GM18502 (cell line): ENCODE results near the gene TRPC3.

ENCODE experiments used
- ATAC-seq: cut with Tn5 transposase; IDR thresholded peaks from one replicate; pipeline ENCODE4 v1.9.1; 2021; ENCODE audit warnings: mild to moderate bottlenecking; ENCODE audit not compliant: unreplicated experiment, poor library complexity

TRPC3 gene

GRCh38 chr4:121951521-121952110, at the start of gene TRPC3:
Gene TRPC3, minus strand, starts transcription at chr4:121952060. Its CDS starts 380 bp downstream, at chr4:121951680.
- peak; percentile 41 for ATAC-seq

GRCh38 chr4:122000849-122001248, 49.0 kb upstream of the TRPC3 start:
- no peak for ATAC-seq

DNA sequence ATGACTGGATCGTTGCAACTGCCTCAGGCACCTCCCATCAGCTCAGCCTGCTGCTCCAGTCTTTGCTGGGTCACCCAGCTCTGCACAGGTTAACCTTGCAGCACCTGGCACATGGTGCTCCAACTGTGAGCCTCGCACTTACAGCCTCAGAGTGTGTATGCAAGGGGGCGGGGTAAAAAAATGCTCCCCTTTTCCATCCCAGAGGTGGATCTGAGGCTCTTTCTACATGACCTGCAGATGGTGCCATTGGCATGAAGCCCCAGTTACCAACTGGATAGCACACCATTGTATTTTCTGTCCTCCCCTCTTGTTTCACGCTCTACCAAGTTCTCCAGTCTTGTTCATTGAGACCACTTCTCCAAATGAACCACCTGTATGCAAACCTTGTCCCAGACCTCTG, 46.2 kb upstream of the TRPC3 start:
- ATAC-seq, result no peak

DNA sequence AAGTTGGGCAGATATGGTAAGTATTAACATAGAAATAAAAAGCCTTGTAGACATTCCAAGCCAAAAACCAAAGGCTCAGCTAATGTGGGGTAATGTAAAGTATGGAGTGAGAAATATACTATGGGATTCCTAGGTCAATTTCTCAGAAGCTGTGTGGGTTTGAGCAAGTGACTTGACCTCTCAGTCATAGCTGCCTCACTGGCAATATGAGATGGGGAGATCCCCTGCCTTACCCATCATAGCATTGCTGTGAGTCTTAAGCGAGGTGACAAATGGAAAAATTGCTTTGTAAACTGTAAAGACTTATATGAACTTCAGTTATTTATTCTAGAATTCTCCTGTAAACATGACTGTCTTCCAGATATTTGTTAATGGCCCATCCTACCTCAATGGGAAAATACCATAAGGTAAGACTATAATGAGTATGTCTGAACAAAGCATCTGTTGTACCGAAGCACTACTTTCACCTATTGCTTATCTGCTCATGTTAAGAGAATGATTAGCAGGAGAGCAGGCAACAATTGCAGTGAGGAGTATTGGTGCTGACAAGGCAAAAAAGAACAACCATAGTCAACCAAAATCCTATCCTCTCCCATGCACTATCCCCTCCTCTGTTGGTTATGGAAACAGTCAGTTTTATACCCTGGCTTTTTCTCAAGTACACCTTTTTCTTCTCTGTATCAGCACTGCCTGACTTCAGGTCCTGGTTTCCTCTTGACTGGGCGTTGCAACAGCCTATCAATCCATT, 44.1 kb upstream of the TRPC3 start:
- ATAC-seq, result no peak

DNA sequence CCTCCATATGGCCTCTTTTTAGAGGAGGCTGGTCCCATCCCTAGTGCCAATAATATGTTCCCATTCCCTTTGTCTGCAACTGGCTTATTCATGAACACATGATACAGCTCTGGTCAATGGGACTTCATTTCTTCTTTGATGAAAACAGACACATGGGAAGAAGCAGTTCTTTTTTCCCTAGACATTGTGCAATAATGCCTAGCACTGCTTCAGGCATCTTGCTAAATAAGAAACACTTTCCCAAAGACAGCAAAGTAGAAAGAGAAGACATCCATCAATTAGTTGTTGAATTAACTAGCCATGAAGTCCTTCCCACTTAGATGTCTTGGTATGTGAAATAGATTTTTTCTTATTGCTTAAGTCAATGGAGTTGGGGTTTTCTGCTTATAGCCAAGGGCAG, 40.1 kb upstream of the TRPC3 start:
- no peak for ATAC-seq

GRCh38 chr4:121990489-121990888, 38.6 kb upstream of the TRPC3 start:
- no peak for ATAC-seq

DNA sequence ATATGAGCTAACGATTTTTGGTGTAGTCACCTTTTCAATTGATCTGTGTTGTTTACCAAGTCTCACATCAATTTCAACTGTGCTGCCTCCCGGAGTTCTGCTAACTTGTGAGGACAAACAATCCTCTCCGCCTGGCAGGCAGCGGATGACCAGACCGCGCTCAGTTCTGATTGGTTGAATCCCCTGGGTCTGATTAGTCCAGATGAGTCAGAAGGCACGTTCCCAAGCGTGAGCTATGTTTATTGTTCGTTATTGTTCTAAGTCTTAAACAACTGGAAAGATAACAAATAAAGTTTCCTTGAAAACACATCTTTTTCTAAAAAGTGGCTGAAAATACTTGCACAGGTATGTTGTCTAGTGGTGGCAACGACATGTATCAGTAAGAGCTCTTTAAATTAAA, 37.9 kb upstream of the TRPC3 start:
- ATAC-seq, result no peak

DNA sequence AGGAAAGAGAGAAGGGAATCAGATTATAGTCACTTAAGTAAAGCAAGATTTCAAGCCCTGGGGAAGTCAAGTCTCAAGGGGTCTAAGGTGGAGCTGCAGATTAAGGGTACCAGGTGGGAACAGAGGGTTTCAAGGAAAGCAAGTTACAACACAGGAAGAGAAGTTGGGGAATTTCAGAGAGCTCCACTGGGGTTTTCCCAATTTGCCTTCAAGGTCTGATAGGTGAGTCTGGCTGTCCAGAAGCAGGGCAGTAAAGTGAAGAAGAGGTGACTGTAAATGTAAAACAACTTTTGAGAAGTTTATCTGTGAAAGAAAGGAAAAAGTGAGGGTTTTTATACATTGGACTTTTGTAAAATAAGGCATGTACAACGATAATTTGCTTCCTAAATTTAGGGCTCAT, 37.1 kb upstream of the TRPC3 start:
- ATAC-seq, result no peak

DNA sequence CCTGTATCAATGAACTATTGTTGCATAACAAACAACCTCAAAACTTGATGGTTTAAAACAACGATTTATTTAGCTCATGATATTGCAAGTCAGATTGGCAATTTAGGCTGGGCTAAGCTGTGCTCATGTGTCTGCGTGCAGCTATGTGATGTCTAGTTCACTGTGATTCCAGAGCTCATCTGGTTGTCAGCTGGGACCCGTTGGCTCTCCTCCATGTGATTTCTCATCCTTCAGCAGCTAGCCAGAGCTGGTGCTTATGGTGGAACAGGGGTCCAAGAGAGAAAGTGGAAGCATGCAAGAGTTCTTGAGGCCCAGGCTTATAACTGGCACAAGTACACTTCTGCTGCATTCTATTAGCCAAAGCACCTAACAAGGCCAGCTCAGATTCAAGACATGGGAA, 28.8 kb upstream of the TRPC3 start:
- ATAC-seq, result no peak

- ATAC-seq, result peak; percentile 64
Observed at GRCh38 chr4:121978172-121978516, 26.3 kb upstream of the TRPC3 start.

GRCh38 chr4:121977251-121978171, 25.7 kb upstream of the TRPC3 start:
- peak; percentile 98 for ATAC-seq

DNA sequence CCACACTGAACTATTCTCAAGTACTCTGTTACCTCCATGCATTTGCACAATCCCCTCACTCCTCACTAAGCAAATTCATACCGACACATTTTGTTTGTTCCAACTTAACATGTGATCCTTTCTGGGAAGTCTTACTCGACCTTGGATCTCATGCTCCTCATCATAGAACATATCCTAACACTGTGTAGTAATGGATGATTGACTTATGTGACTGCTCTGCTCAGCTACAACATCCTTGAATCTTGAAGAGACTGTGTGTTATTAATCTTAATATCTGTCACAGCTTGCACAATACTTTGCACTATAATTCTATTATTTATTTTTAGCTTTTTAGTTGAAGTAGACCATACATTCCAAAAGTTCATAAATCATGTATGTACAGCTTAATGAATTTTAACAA, 23.9 kb upstream of the TRPC3 start:
- ATAC-seq, result no peak

GRCh38 chr4:121973816-121974215, 22.0 kb upstream of the TRPC3 start:
- ATAC-seq, result no peak

DNA sequence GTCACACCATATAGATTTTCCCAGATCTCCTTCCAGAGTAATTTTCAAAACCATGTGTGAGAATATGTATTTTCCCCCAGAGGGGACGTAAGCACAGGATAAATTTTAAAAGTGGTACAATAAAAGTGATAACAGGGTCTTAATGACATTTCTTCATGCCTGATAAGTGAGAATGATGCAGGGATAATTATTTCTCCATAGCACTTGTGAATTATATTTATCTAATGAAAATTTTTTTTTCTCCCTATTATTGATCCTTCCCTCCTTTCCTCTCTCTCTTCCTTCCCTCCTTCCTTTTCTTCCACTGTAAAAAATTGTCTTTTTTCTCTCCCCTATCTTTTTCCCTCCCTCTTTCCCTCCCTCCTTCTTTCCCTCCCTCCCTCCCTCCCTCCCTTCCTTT, 17.0 kb upstream of the TRPC3 start:
- ATAC-seq, result no peak

DNA sequence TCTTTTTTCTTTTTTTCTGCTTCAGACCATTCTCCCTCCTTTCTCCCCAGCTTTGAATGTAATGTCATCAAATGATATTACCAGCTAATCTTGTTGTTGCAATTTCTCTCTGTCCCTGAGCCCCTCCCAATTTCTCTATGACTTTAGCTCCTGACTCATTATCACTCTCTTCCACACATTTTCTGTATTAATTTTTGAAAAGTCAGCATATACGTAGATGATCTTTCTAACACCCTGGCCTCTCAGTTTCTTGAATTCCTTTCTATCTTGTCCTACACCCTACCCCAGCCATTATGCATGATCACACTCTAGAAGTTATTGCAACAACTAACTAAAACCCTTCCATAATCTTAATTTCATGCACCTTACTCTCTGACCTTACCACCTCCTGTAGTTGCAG, 13.1 kb upstream of the TRPC3 start:
- ATAC-seq, result no peak

- ATAC-seq, result no peak
Observed at GRCh38 chr4:121960818-121961217, 9.0 kb upstream of the TRPC3 start.

DNA sequence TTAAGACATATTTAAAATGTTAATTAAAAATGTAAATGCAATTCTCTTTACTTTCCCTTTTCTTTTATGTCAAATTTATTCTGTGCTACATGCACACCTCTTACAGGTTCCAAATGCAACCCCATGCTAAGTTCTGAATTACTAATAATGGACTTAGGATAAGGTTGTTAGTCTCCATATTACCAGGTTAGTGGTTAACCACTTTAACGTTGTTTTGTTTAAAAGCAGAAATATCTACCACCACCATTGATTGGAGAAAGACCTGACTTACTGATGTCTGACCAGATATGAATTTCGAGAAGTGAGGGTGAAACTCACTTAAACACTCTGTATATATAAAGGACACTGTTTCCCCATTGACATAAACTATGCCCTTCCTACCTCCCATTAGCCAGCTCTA, 6.9 kb upstream of the TRPC3 start:
- no peak for ATAC-seq

GRCh38 chr4:121957266-121957665, 5.4 kb upstream of the TRPC3 start:
- no peak for ATAC-seq

DNA sequence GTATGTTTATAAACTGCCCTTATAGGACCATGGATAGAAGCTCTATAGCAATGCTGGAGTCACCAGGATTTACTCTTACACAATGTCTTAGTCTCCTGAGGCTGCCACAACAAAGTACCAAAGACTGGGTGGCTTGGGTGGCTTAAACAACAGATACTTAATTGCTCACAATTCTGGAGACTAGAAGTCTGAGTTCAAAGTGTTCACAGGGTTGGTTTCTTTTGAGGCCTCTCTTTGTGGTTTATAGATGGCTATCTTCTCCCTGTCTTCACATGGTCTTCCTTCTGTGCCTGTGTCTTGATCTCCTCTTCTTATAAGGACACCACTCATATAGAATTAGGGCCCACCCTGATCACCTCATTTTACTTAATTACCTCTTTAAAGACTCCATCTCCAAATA, 2.0 kb upstream of the TRPC3 start:
- ATAC-seq, result no peak

DNA sequence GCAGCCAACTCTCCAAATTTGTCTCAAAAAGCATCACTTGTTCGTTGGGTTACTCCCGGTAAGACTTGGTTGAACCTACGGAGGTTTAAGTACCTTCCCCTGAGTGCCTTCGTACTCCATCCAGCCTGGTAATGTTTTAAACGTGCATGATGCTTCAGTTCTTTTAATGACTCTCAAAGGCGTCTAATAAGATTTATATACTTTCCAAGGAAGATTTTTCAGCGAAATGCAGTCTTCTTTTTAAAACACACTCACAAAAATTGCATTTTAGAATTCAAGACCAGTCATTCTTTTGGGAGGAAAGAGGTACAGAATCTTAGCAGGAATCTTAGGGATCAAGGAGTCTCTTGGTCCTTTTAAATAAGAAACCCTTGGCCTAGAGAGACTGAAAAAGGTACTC, 430 bp upstream of the TRPC3 start:
- no peak for ATAC-seq
